Right ventricle myocardium superior (tissue), 1 donor: Measurements from ENCODE around the gene APH1B. TPM values are rescaled to one million over a fixed set of nuclear protein-coding genes. Genes with fewer than 3 reads are reported as not detected.

Source experiments
- ATAC-seq: fragments of 200-7000 bp; cut with Tn5 transposase; one replicate; pipeline ENCODE4 v1.9.1; 2020; ENCODE audit warnings: mild to moderate bottlenecking; ENCODE audit not compliant: poor library complexity
- DNase-seq: peaks from one replicate; pipeline ENCODE4 v3.0.0-alpha.2; 2020
- intact Hi-C: fragments of 100-400 bp; cut with DNase I; formaldehyde crosslinking; loops from one replicate; pipeline ENCODE4 v1.11.2; 2022
- total RNA-seq: library from RNA; stranded (reverse); fragmentation: NEBNext Ultra II Directional; extraction: Animal tissue kit (Norgen Biotek cat#: 25700); gene quantifications from one replicate; pipeline ENCODE4 v1.2.1, GENCODE V29; 2021
- donor health status: DM: no; HTN: yes; CAD: no; lungs with severe emphysema.

APH1B gene
- total RNA-seq, 1 donor from 2014 or later = 7.1 TPM

- ATAC-seq = peak; percentile 78
- DNase-seq = no peak
- intact Hi-C loops = no loop called here
These were observed 30.5 kb upstream of the APH1B start for GRCh38 chr15:63246691-63247469.

- intact Hi-C loops = no loop called here
- DNase-seq (no peak), ATAC-seq (no peak)
These were observed 27.0 kb upstream of the APH1B start for GRCh38 chr15:63250312-63250965.

- intact Hi-C loops = no loop called here
- DNase-seq (no peak), ATAC-seq (no peak)
These were observed 25.7 kb upstream of the APH1B start for GRCh38 chr15:63251701-63252100.

GRCh38 chr15:63252292-63252691 is 25.1 kb upstream of the APH1B start:
- intact Hi-C loops = no loop called here
- DNase-seq (no peak), ATAC-seq (no peak)

- DNase-seq (no peak), ATAC-seq (no peak)
- intact Hi-C loops = no loop called here
These were observed 22.4 kb upstream of the APH1B start for GRCh38 chr15:63254991-63255390.

- intact Hi-C loops = no loop called here
- ATAC-seq = no peak
- DNase-seq = no peak
These were observed 21.9 kb upstream of the APH1B start for GRCh38 chr15:63255489-63255990.

GRCh38 chr15:63256433-63257274 is 20.8 kb upstream of the APH1B start:
- ATAC-seq = no peak
- intact Hi-C loops = no loop called here
- no peak for DNase-seq

- ATAC-seq (no peak), DNase-seq (no peak)
- intact Hi-C loops = no loop called here
These were observed 18.7 kb upstream of the APH1B start for GRCh38 chr15:63258658-63259057.

GRCh38 chr15:63260791-63261190 is 16.6 kb upstream of the APH1B start:
- DNase-seq (no peak), ATAC-seq (no peak)
- intact Hi-C loops = no loop called here

- DNase-seq = no peak
- no peak for ATAC-seq
- intact Hi-C loops = no loop called here
These were observed 16.1 kb upstream of the APH1B start for GRCh38 chr15:63261311-63261710.

GRCh38 chr15:63263519-63263918 is 13.9 kb upstream of the APH1B start:
- intact Hi-C loops = no loop called here
- DNase-seq = no peak

GRCh38 chr15:63264688-63265293 is 12.6 kb upstream of the APH1B start:
- ATAC-seq (no peak), DNase-seq (no peak)
- intact Hi-C loops = no loop called here

More at GRCh38 chr15:63263519-63263918, 13.9 kb upstream of the APH1B start:
- ATAC-seq = no peak

GRCh38 chr15:63274427-63274826 is 3.0 kb upstream of the APH1B start:
- intact Hi-C loops = no loop called here
- ATAC-seq = no peak
- DNase-seq = no peak

- intact Hi-C loops = no loop called here
- no peak for DNase-seq
- peak; percentile 17 for ATAC-seq
These were observed 915 bp upstream of the APH1B start for GRCh38 chr15:63276342-63277037.

- DNase-seq (no peak), ATAC-seq (peak; percentile 4)
- intact Hi-C loops = no loop called here
These were observed 570 bp downstream of the APH1B start for GRCh38 chr15:63277893-63278456.

- DNase-seq (peak; percentile 78), ATAC-seq (peak; percentile 41)
- intact Hi-C loops = no loop called here
These were observed 5.7 kb downstream of the APH1B start for GRCh38 chr15:63283126-63283525.

- intact Hi-C loops = no loop called here
- DNase-seq = no peak
These were observed 6.9 kb downstream of the APH1B start for GRCh38 chr15:63284335-63284734.

GRCh38 chr15:63287109-63287508 is 9.7 kb downstream of the APH1B start:
- no peak for ATAC-seq
- intact Hi-C loops = no loop called here

More at GRCh38 chr15:63284335-63284734, 6.9 kb downstream of the APH1B start:
- no peak for ATAC-seq

More at GRCh38 chr15:63287109-63287508, 9.7 kb downstream of the APH1B start:
- DNase-seq = no peak
